ENCODE measurements around the gene B3GALT6.

GRCh38 chr1:1206966-1207531, 25.0 kb upstream of the B3GALT6 start:
- no peak for TF ChIP-seq POLR2AphosphoS5 (IDR thresholded peaks at IDR 0.05)
- TF ChIP-seq, protein P1, sequence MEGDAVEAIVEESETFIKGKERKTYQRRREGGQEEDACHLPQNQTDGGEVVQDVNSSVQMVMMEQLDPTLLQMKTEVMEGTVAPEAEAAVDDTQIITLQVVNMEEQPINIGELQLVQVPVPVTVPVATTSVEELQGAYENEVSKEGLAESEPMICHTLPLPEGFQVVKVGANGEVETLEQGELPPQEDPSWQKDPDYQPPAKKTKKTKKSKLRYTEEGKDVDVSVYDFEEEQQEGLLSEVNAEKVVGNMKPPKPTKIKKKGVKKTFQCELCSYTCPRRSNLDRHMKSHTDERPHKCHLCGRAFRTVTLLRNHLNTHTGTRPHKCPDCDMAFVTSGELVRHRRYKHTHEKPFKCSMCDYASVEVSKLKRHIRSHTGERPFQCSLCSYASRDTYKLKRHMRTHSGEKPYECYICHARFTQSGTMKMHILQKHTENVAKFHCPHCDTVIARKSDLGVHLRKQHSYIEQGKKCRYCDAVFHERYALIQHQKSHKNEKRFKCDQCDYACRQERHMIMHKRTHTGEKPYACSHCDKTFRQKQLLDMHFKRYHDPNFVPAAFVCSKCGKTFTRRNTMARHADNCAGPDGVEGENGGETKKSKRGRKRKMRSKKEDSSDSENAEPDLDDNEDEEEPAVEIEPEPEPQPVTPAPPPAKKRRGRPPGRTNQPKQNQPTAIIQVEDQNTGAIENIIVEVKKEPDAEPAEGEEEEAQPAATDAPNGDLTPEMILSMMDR (IDR thresholded peaks at IDR 0.05): no peak
- no peak for TF ChIP-seq EP300 (IDR thresholded peaks at IDR 0.05)
- TF ChIP-seq POLR2A (IDR thresholded peaks at IDR 0.05): no peak

Data from gastroesophageal sphincter (tissue), 3 donors.